Endothelial cell of umbilical vein (primary cell): ENCODE results near the gene KMT2B.

ENCODE experiments used
- CTCF ChIP-seq, 2 donors: IDR thresholded peaks; 1 replicate in 1 of 2; 2 replicates in 1 of 2; pipeline ENCODE4 v1.5.1; 2011; ENCODE audit warnings: low read length in 2 of 2, mild to moderate bottlenecking in 2 of 2, moderate library complexity in 2 of 2, control low read depth in 1 of 2, inconsistent platforms in 1 of 2, low read depth in 1 of 2; ENCODE audit not compliant: insufficient read depth in 1 of 2; ENCODE audit errors: extremely low read depth in 1 of 2
- EZH2 ChIP-seq: IDR thresholded peaks from 2 replicates; pipeline ENCODE4 v1.6.1; 2012; ENCODE audit warnings: borderline replicate concordance, low read depth, mild to moderate bottlenecking, moderate library complexity, low read length, inconsistent platforms; ENCODE audit not compliant: severe bottlenecking
- FOS ChIP-seq: IDR thresholded peaks from 2 replicates; pipeline ENCODE4 v1.6.1; 2011; ENCODE audit warnings: mild to moderate bottlenecking, low read length, moderate library complexity, borderline replicate concordance; ENCODE audit not compliant: insufficient read depth
- GATA2 ChIP-seq: IDR thresholded peaks from 2 replicates; pipeline ENCODE4 v1.7.0; 2011; ENCODE audit warnings: low read depth, mild to moderate bottlenecking, moderate library complexity, mixed read lengths, low read length; ENCODE audit not compliant: insufficient read length, insufficient read depth
- JUN ChIP-seq: IDR thresholded peaks from 2 replicates; pipeline ENCODE4 v1.6.1; 2011; ENCODE audit warnings: borderline replicate concordance, low read depth; ENCODE audit not compliant: insufficient read length, insufficient read depth
- MAX ChIP-seq: IDR thresholded peaks from 2 replicates; pipeline ENCODE4 v1.6.1; 2011; ENCODE audit not compliant: insufficient read depth, insufficient read length
- MYC ChIP-seq: IDR thresholded peaks from one replicate; pipeline ENCODE4 v1.6.1; 2011; ENCODE audit warnings: mild to moderate bottlenecking, low read depth, low read length
- POLR2A ChIP-seq: IDR thresholded peaks from 2 replicates; pipeline ENCODE4 v1.6.1; 2012; ENCODE audit warnings: low read depth, mild to moderate bottlenecking, control low read depth, low read length
- POLR2AphosphoS5 ChIP-seq: IDR thresholded peaks from 2 replicates; pipeline ENCODE4 v1.6.1; 2012; ENCODE audit warnings: low read depth, mild to moderate bottlenecking, control low read depth, low read length, moderate library complexity; ENCODE audit not compliant: insufficient read depth

- TF ChIP-seq CTCF (IDR thresholded peaks at IDR 0.05; ENCODE audit: extremely low read depth in 1 of 2, insufficient read depth in 1 of 2, low read depth in 1 of 2, low read length in 2 of 2): no peak
- no peak for TF ChIP-seq EZH2
- no peak for TF ChIP-seq POLR2A
- no peak for TF ChIP-seq GATA2
- no peak for TF ChIP-seq MAX
- TF ChIP-seq JUN: no peak
- no peak for TF ChIP-seq POLR2AphosphoS5
- TF ChIP-seq MYC: no peak
- TF ChIP-seq FOS: no peak
These were observed 3.8 kb upstream of the KMT2B start for GRCh38 chr19:35713904-35714495.
